Progenitor cell of endocrine pancreas (in vitro differentiated cells): ENCODE measurements around the gene IL32. TPM values are rescaled to one million over a fixed set of nuclear protein-coding genes. Genes with fewer than 3 reads are reported as not detected.

Source experiments
- DNase-seq: peaks from one replicate; pipeline ENCODE4 v3.0.0; 2021; ENCODE audit warnings: low spot score; ENCODE audit not compliant: unreplicated experiment
- H3K27ac Mint-ChIP-seq: 2 replicates; pipeline ENCODE4 v1.8.0; 2021; ENCODE audit warnings: mild to moderate bottlenecking, moderate library complexity, mixed read lengths
- H3K27me3 Mint-ChIP-seq: 2 replicates; pipeline ENCODE4 v1.8.0; 2021; ENCODE audit warnings: mixed read lengths
- H3K36me3 Mint-ChIP-seq: 2 replicates; pipeline ENCODE4 v1.8.0; 2022; ENCODE audit warnings: mixed read lengths; ENCODE audit not compliant: insufficient read depth
- H3K4me1 Mint-ChIP-seq: 2 replicates; pipeline ENCODE4 v1.8.0; 2021; ENCODE audit warnings: low read depth, mixed read lengths
- H3K4me3 Mint-ChIP-seq: 2 replicates; pipeline ENCODE4 v1.8.0; 2021; ENCODE audit warnings: low read depth, mild to moderate bottlenecking, moderate library complexity, mixed read lengths
- H3K9me3 Mint-ChIP-seq: 2 replicates; pipeline ENCODE4 v1.8.0; 2021; ENCODE audit warnings: low read depth, mixed read lengths
- CTCF ChIP-seq: fragments of 200-600 bp; sonication (generic); IDR thresholded peaks from one replicate; pipeline ENCODE4 v1.5.0; 2021; ENCODE audit warnings: antibody characterized with exemption, mild to moderate bottlenecking; ENCODE audit not compliant: unreplicated experiment
- total RNA-seq: library from RNA; stranded (reverse); gene quantifications from 2 replicates; pipeline ENCODE4 v1.2.1, GENCODE V29; 2021

The IL32 gene
- total RNA-seq, 1 donor from 2014 or later: 2.9 TPM

DNA sequence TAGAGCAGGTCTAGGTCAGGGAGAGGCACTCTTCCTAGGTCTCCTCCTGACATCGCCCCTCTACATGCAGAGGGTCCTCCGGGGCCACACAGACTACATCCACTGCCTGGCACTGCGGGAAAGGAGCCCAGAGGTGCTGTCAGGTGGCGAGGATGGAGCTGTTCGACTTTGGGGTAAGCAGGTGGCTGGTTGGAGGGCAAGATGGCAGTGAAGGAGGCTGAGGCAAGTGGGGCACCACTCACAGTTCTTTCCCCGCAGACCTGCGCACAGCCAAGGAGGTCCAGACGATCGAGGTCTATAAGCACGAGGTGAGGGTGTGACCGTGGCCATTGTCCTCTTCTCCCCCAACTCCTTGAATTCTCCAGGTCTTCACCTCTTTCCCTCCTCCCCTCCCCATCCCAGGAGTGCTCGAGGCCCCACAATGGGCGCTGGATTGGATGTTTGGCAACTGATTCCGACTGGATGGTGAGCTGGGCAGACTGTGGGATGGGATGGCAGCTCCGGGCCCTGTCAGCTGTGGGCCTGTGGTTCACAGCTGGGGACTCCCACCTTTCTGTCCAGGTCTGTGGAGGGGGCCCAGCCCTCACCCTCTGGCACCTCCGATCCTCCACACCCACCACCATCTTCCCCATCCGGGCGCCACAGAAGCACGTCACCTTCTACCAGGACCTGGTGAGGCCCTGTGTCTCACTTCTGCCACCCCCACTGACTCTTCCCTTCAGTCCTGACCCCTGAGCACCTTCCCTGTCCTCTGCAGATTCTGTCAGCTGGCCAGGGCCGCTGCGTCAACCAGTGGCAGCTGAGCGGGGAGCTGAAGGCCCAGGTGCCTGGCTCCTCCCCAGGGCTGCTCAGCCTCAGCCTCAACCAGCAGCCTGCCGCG lies 38.6 kb upstream of the IL32 start:
- Mint-ChIP-seq H3K27ac (no peak overlapping the region), H3K36me3 (peaks cover 8% of the 10 kb centered on the region), H3K27me3 (peaks cover 5% of the 10 kb centered on the region), H3K4me1 (peaks cover 22% of the 10 kb centered on the region), H3K4me3 (no peak overlapping the region), H3K9me3 (no peaks in the 10 kb centered on the region)
- no peak for TF ChIP-seq CTCF
- no peak for DNase-seq

DNA sequence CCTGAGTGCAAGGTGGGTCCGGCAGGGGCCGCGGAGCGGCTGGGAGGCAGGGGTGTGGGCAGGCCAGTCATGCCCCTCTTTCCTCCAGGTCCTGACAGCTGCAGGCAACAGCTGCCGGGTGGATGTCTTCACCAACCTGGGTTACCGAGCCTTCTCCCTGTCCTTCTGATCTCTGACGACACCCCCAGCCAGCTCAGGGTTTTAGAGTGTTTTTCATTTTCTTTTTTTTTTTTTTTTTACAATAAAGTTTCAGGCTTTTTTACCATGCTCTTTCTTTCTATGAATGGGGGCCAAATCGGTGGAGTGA lies 38.0 kb upstream of the IL32 start:
- no peak overlapping the region for H3K27ac Mint-ChIP-seq
- peaks cover 7% of the 10 kb centered on the region for H3K27me3 Mint-ChIP-seq
- no peaks in the 10 kb centered on the region for H3K9me3 Mint-ChIP-seq
- DNase-seq: no peak
- no peak for TF ChIP-seq CTCF
- H3K36me3 Mint-ChIP-seq: peaks cover 8% of the 10 kb centered on the region
- H3K4me1 Mint-ChIP-seq: peaks cover 16% of the 10 kb centered on the region
- H3K4me3 Mint-ChIP-seq: no peak overlapping the region

DNA sequence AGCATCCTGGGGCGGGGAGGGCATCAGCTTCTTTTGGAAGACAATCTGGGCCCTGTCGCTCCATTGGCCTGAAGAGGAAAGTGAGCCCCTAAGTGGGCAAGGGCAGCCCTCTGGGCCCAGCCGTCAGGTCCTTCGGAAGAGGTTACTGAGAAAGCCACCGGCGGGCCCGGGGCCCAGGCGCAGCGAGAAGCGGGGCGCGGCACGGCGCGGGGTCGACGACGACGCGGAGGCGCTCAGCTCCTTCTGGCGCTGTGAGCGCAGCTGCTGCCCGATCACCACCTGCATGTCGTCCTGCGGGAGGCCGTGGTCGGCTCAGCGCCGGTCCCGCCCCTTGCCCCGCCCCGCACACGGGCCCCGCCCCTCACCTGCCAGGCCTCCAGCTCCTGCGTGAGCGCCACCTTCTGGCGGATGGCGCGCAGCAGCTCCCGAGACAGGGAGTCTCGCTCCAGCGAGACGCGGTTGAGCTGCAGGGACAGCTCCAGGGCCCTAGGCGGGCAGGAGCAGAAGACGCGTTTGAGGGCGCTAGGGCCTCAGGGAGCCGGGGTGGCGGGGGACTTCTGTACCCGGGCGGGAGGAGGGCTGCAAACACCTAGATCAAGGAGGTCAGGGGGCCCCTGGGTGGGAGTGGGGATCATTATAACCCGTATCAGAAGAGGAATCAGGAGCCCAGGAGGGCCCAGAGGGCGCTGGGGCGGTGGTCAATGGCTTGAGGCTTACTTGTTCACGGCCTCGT lies 37.3 kb upstream of the IL32 start:
- Mint-ChIP-seq H3K27me3 (peaks cover 14% of the 10 kb centered on the region), H3K4me3 (no peak overlapping the region), H3K36me3 (peaks cover 8% of the 10 kb centered on the region), H3K27ac (no peak overlapping the region), H3K4me1 (peaks cover 8% of the 10 kb centered on the region), H3K9me3 (no peaks in the 10 kb centered on the region)
- peak; percentile 92 for DNase-seq
- peak; percentile 88 for TF ChIP-seq CTCF

GRCh38 chr16:3028716-3029319 lies 36.6 kb upstream of the IL32 start:
- Mint-ChIP-seq H3K36me3 (peaks cover 8% of the 10 kb centered on the region), H3K27me3 (peaks cover 20% of the 10 kb centered on the region), H3K4me3 (no peak overlapping the region), H3K9me3 (no peaks in the 10 kb centered on the region), H3K4me1 (peaks cover 5% of the 10 kb centered on the region), H3K27ac (no peak overlapping the region)
- no peak for DNase-seq
- TF ChIP-seq CTCF: no peak

DNA sequence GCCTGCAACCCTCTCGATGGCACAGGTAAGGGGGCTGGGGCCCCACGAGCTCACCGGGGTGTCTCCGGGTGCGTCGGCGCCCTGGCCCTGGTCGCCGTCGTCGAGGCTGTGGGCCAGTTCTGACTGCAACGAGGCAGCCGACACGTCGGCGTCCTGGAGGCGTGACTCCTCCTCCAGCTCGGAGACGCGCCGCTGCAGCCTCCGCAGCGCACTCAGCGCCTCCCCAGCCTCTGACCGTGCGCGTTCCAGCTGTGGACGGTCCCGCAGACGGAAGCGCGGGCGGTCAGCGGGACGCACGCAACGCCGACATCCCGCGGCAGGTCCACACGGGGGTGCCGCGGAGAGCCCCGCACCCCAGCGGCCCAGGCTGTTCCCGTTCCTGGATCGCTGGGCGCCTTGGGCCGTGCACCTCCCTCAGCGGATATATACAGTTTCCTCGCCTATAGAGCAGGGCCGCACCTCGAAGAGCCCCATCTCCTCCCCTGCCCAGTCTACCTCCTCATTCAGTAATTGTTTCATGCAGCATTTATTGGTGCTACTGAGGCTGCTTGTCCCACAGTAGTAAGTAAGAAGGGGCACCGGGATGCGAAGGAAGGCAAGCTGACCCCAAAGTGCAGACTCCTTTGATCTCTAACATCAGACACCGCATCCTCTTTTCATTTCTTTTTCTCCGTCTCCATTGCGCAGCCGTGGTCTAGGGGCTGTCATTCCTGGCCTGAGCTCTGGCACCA lies 35.8 kb upstream of the IL32 start:
- Mint-ChIP-seq H3K36me3 (peaks cover 7% of the 10 kb centered on the region), H3K4me1 (peaks cover 1% of the 10 kb centered on the region), H3K9me3 (no peaks in the 10 kb centered on the region), H3K27ac (peak overlapping the region; percentile 79), H3K27me3 (peaks cover 25% of the 10 kb centered on the region), H3K4me3 (no peak overlapping the region)
- no peak for DNase-seq
- TF ChIP-seq CTCF: no peak
